Liver (tissue), 9 donors: Measurements from ENCODE around the gene ZNF544. TPM values are rescaled to one million over a fixed set of nuclear protein-coding genes. Genes with fewer than 3 reads are reported as not detected.
"Not testable (repeated sequence)": the region's sequence is repeated elsewhere in the genome, so short reads cannot be mapped to it uniquely, and the experiment has no call there.

Experiments
- DNase-seq: peaks from one replicate; pipeline ENCODE4 v3.0.0-alpha.2; 2017; ENCODE audit warnings: low spot score
- H3K27ac ChIP-seq, 2 donors: one replicate each; pipeline ENCODE4 v1.7.0; 2013; ENCODE audit warnings: inconsistent platforms in 2 of 2, low read length in 2 of 2, control low read depth in 1 of 2, low read depth in 1 of 2, mild to moderate bottlenecking in 1 of 2
- H3K27me3 ChIP-seq, 4 donors: one replicate each; pipeline versions ENCODE4 v1.6.1 to v1.7.0; 2013; ENCODE audit warnings: low read length in 3 of 4, inconsistent platforms in 1 of 4, mild to moderate bottlenecking in 1 of 4, moderate library complexity in 1 of 4; ENCODE audit not compliant: control insufficient read depth in 4 of 4, insufficient read depth in 4 of 4
- H3K36me3 ChIP-seq, 4 donors: one replicate each; pipeline versions ENCODE4 v1.6.1 to v1.7.0; 2013; ENCODE audit warnings: low read length in 3 of 4, mild to moderate bottlenecking in 3 of 4, low read depth in 1 of 4, moderate library complexity in 1 of 4; ENCODE audit not compliant: control insufficient read depth in 4 of 4, insufficient read depth in 3 of 4
- H3K4me1 ChIP-seq, 4 donors: one replicate each; pipeline versions ENCODE4 v1.6.1 to v1.7.0; 2013; ENCODE audit warnings: low read length in 3 of 4, mild to moderate bottlenecking in 3 of 4, moderate library complexity in 1 of 4; ENCODE audit not compliant: control insufficient read depth in 4 of 4, insufficient read depth in 4 of 4
- H3K4me3 ChIP-seq, 3 donors: one replicate each; pipeline versions ENCODE4 v1.6.1 to v1.7.0; 2013; ENCODE audit warnings: low read length in 3 of 3, control low read depth in 1 of 3, low read depth in 1 of 3, mild to moderate bottlenecking in 1 of 3
- H3K9ac ChIP-seq, 2 donors: one replicate each; pipeline ENCODE4 v1.7.0; 2013; ENCODE audit warnings: low read length in 2 of 2, mild to moderate bottlenecking in 2 of 2, moderate library complexity in 2 of 2, control low read depth in 1 of 2, low read depth in 1 of 2
- H3K9me3 ChIP-seq, 4 donors: one replicate each; pipeline versions ENCODE4 v1.6.1 to v1.7.0; 2013; ENCODE audit warnings: low read length in 3 of 4; ENCODE audit not compliant: control insufficient read depth in 4 of 4
- CTCF ChIP-seq: fragments of 150-350 bp; IDR thresholded peaks from 2 replicates; pipeline ENCODE4 v1.5.1; 2017; ENCODE audit warnings: improper control_type of control experiment, low read depth, low read length; ENCODE audit not compliant: missing input control
- EGR1 ChIP-seq, 2 donors: IDR thresholded peaks; 2 replicates each; pipeline ENCODE4 v1.6.1; 2016 to 2018; ENCODE audit warnings: antibody characterized with exemption in 2 of 2, low read depth in 2 of 2
- FOXA2 ChIP-seq: IDR thresholded peaks from 2 replicates; pipeline ENCODE4 v1.6.1; 2016; ENCODE audit warnings: antibody characterized with exemption
- HNF4G ChIP-seq: IDR thresholded peaks from 2 replicates; pipeline ENCODE4 v1.6.1; 2016; ENCODE audit warnings: antibody characterized with exemption
- MAX ChIP-seq: IDR thresholded peaks from 2 replicates; pipeline ENCODE4 v1.6.1; 2016; ENCODE audit warnings: antibody characterized with exemption
- NR2F2 ChIP-seq: IDR thresholded peaks from 2 replicates; pipeline ENCODE4 v1.6.1; 2016; ENCODE audit warnings: antibody characterized with exemption
- RAD21 ChIP-seq, 2 donors: IDR thresholded peaks; 2 replicates each; pipeline ENCODE4 v1.6.1; 2016; ENCODE audit warnings: antibody characterized with exemption in 2 of 2, mild to moderate bottlenecking in 2 of 2
- REST ChIP-seq: IDR thresholded peaks from 2 replicates; pipeline ENCODE4 v1.6.1; 2016; ENCODE audit warnings: antibody characterized with exemption, mild to moderate bottlenecking
- TAF1 ChIP-seq: conservative IDR thresholded peaks from 2 replicates; pipeline ENCODE4 v1.6.1; 2016; ENCODE audit warnings: antibody characterized with exemption, mild to moderate bottlenecking
- WGBS: extraction: QIAGEN DNeasy Blood & Tissue Kit; methylation state at CpG from one replicate; pipeline ENCODE4 v1.1.7; 2013; 5-methylcytosine and 5-hydroxymethylcytosine counted together
- polyA plus RNA-seq, 2 donors: library from polyadenylated mRNA; stranded (reverse) in 1 of 2; unstranded in 1 of 2; fragments of 200-250 nt in 1 of 2; fragments of >200 nt in 1 of 2; fragmentation: Nextera tagmentation in 1 of 2; extraction: Ambion mirVana in 1 of 2; gene quantifications; one replicate each; pipeline versions ENCODE4 v1.2.1 to v1.2.3, GENCODE V29; 2013 to 2015
- total RNA-seq, 2 donors: library from RNA; depleted of rRNA; stranded (reverse); fragments of >200 nt; gene quantifications; one replicate each; pipeline ENCODE4 v1.2.3, GENCODE V29; 2014
- donor health status: healthy.
- donor health status: healthy.
- donor health status: healthy.
- donor health status: healthy.
- donor health status: healthy.

ZNF544 gene
- total and polyA plus RNA-seq, 4 donors = 2.5 to 25.2 (median 11.3) TPM

GRCh38 chr19:58310685-58311084, 82.0 kb downstream of the ZNF544 start:
- H3K9ac ChIP-seq, H3K4me3 ChIP-seq, H3K27me3 ChIP-seq, H3K9me3 ChIP-seq, DNase-seq, H3K27ac ChIP-seq: not testable (repeated sequence)
- 81% methylated on average over 13 of the region's 13 CpGs for WGBS
- Histone ChIP-seq H3K4me1 (peaks cover 4 to 14% (median 12%) of the 10 kb centered on the region in 4 donors), H3K36me3 (peaks cover 18 to 63% (median 45%) of the 10 kb centered on the region in 4 donors)
- TF ChIP-seq RAD21 (IDR thresholded peaks at IDR 0.05) (peak; percentile 25 to 48), CTCF (peak; percentile 6)

- DNase-seq = no peak
- TF ChIP-seq HNF4G = no peak
- TF ChIP-seq FOXA2 = no peak
- no peak for TF ChIP-seq EGR1 (IDR thresholded peaks at IDR 0.05; ENCODE audit: low read depth in 2 of 2)
- no peak for TF ChIP-seq NR2F2
- TF ChIP-seq RAD21 (IDR thresholded peaks at IDR 0.05) = no peak
- TF ChIP-seq REST = no peak
- TF ChIP-seq MAX = no peak
- no peak for TF ChIP-seq TAF1
- 86% methylated on average over 7 of the region's 7 CpGs for WGBS
- Histone ChIP-seq H3K27ac (no peak overlapping the region), H3K27me3 (no peaks in the 10 kb centered on the region), H3K4me3 (no peak overlapping the region), H3K4me1 (peaks cover 2 to 8% (median 6%) of the 10 kb centered on the region in 4 donors), H3K9ac (no peak overlapping the region), H3K9me3 (no peaks in the 10 kb centered on the region), H3K36me3 (peaks cover 18 to 65% (median 46%) of the 10 kb centered on the region in 4 donors)
Observed at GRCh38 chr19:58311345-58311865, 82.7 kb downstream of the ZNF544 start.

Other genes with a start within 250 kb of the ZNF544 start
- gene ZNF606, start 226.1 kb upstream of the ZNF544 start, total RNA-seq = 10 to 100 TPM in 1 of 2 donors, 1 to 10 TPM in 1; 8.7 to 12.8 TPM
- 1 to 10 TPM; 3.2 to 4.5 TPM for gene ZNF606, start 226.1 kb upstream of the ZNF544 start, polyA plus RNA-seq
- not detected for gene ZSCAN1, start 194.9 kb upstream of the ZNF544 start, total RNA-seq
- under 1 TPM in 1 of 2 donors, not detected in 1; 0.13 TPM for gene ZSCAN1, start 194.9 kb upstream of the ZNF544 start, polyA plus RNA-seq
- 1 to 10 TPM in 1 of 2 donors, under 1 TPM in 1; 0.42 to 1.5 TPM for gene ZNF135, start 169.6 kb upstream of the ZNF544 start, total RNA-seq
- gene ZNF135, start 169.6 kb upstream of the ZNF544 start, polyA plus RNA-seq = under 1 TPM; 0.31 to 0.42 TPM
- gene ZSCAN18, start 130.7 kb upstream of the ZNF544 start, total RNA-seq = 10 to 100 TPM; 13.1 to 21.7 TPM
- gene ZSCAN18, start 130.7 kb upstream of the ZNF544 start, polyA plus RNA-seq = 10 to 100 TPM in 1 of 2 donors, 1 to 10 TPM in 1; 2.1 to 10.3 TPM
- 1 to 10 TPM; 5.4 to 6.8 TPM for gene ZNF329, start 78.1 kb upstream of the ZNF544 start, total RNA-seq
- gene ZNF329, start 78.1 kb upstream of the ZNF544 start, polyA plus RNA-seq = 1 to 10 TPM; 1.2 to 2.2 TPM
- 10 to 100 TPM; 12.8 to 18.2 TPM for gene ZNF274, start 45.9 kb upstream of the ZNF544 start, total RNA-seq
- gene ZNF274, start 45.9 kb upstream of the ZNF544 start, polyA plus RNA-seq = 10 to 100 TPM in 1 of 2 donors, 1 to 10 TPM in 1; 5.7 to 10.9 TPM
- 1 to 10 TPM; 2.7 to 4.6 TPM for gene ZNF8, start 50.0 kb downstream of the ZNF544 start, total RNA-seq
- gene ZNF8, start 50.0 kb downstream of the ZNF544 start, polyA plus RNA-seq = under 1 TPM; 0.37 to 0.50 TPM
- 10 to 100 TPM; 21.4 to 28.0 TPM for gene ERVK3-1, start 76.5 kb downstream of the ZNF544 start, total RNA-seq
- gene ERVK3-1, start 76.5 kb downstream of the ZNF544 start, polyA plus RNA-seq = 10 to 100 TPM; 17.6 to 31.7 TPM
- 1 to 10 TPM; 3.1 to 3.5 TPM for gene ZSCAN22, start 98.1 kb downstream of the ZNF544 start, total RNA-seq
- gene ZSCAN22, start 98.1 kb downstream of the ZNF544 start, polyA plus RNA-seq = under 1 TPM; 0.88 to 0.89 TPM
- 100 to 1,000 TPM; 521 to 838 TPM for gene A1BG, start 124.6 kb downstream of the ZNF544 start, total RNA-seq
- gene A1BG, start 124.6 kb downstream of the ZNF544 start, polyA plus RNA-seq = 1,000 to 10,000 TPM; 1,221 to 2,157 TPM
- 1 to 10 TPM; 1.1 to 4.4 TPM for gene ZNF497, start 133.8 kb downstream of the ZNF544 start, total RNA-seq
- gene ZNF497, start 133.8 kb downstream of the ZNF544 start, polyA plus RNA-seq = 1 to 10 TPM in 1 of 2 donors, under 1 TPM in 1; 0.60 to 1.4 TPM
- gene ZNF837, start 152.1 kb downstream of the ZNF544 start, total RNA-seq = 1 to 10 TPM; 2.1 to 3.6 TPM
- 1 to 10 TPM in 1 of 2 donors, under 1 TPM in 1; 0.54 to 2.6 TPM for gene ZNF837, start 152.1 kb downstream of the ZNF544 start, polyA plus RNA-seq
- 1,000 to 10,000 TPM in 1 of 2 donors, 100 to 1,000 TPM in 1; 657 to 1,403 TPM for gene RPS5, start 158.4 kb downstream of the ZNF544 start, total RNA-seq
- 100 to 1,000 TPM; 229 to 600 TPM for gene RPS5, start 158.4 kb downstream of the ZNF544 start, polyA plus RNA-seq
- gene RNF225, start 166.7 kb downstream of the ZNF544 start, total RNA-seq = not detected
- gene RNF225, start 166.7 kb downstream of the ZNF544 start, polyA plus RNA-seq = not detected
- gene ZNF584, start 179.7 kb downstream of the ZNF544 start, total RNA-seq = 10 to 100 TPM in 1 of 2 donors, 1 to 10 TPM in 1; 9.4 to 12.6 TPM
- 10 to 100 TPM in 1 of 2 donors, 1 to 10 TPM in 1; 3.6 to 10.6 TPM for gene ZNF584, start 179.7 kb downstream of the ZNF544 start, polyA plus RNA-seq
- gene ZNF132, start 211.2 kb downstream of the ZNF544 start, total RNA-seq = 1 to 10 TPM; 1.3 to 2.0 TPM
- under 1 TPM; 0.64 to 0.72 TPM for gene ZNF132, start 211.2 kb downstream of the ZNF544 start, polyA plus RNA-seq
- gene ZNF324B, start 222.7 kb downstream of the ZNF544 start, total RNA-seq = 1 to 10 TPM; 3.8 to 4.9 TPM
- gene ZNF324B, start 222.7 kb downstream of the ZNF544 start, polyA plus RNA-seq = 1 to 10 TPM in 1 of 2 donors, under 1 TPM in 1; 0.53 to 1.9 TPM
- 1 to 10 TPM; 8.4 TPM for gene ZNF324, start 238.2 kb downstream of the ZNF544 start, total RNA-seq
- gene ZNF324, start 238.2 kb downstream of the ZNF544 start, polyA plus RNA-seq = 1 to 10 TPM; 2.3 to 2.6 TPM
- 1 to 10 TPM; 2.8 to 4.6 TPM for gene ZNF446, start 247.4 kb downstream of the ZNF544 start, total RNA-seq
- gene ZNF446, start 247.4 kb downstream of the ZNF544 start, polyA plus RNA-seq = 1 to 10 TPM; 3.3 to 4.8 TPM